ENCODE data around the gene UBE2L5. TPM values are rescaled to one million over a fixed set of nuclear protein-coding genes. Genes with fewer than 3 reads are reported as not detected.
"Not testable (repeated sequence)": the region's sequence is repeated elsewhere in the genome, so short reads cannot be mapped to it uniquely, and the experiment has no call there.

UBE2L5 gene
- total RNA-seq, 1 donor from 2014 or later, result 0.42 TPM

DNA sequence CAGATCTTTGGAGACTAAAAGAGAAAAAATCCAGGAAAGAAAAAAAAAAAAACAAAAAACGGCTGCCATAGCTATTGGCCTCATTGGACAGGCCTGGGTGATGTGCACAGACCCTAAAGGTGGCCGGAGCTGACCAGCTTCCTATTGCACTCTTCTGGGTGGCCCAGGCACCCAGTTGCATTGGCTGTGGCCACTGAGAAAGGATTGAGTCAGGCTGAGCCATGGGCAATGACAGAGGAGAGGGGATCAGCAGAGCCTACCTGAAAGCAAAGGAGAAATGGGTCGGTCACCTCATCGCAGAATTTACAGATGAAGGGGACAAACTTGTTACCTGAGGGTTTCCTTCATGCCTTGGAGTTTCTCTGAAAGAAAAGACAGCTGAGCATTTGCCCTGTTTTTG, 26.1 kb downstream of the UBE2L5 start:
- DNase-seq (no peak), ATAC-seq (ENCODE audit: low read depth) (no peak)
- intact Hi-C loops (cut with micrococcal nuclease), result no loop called here

DNA sequence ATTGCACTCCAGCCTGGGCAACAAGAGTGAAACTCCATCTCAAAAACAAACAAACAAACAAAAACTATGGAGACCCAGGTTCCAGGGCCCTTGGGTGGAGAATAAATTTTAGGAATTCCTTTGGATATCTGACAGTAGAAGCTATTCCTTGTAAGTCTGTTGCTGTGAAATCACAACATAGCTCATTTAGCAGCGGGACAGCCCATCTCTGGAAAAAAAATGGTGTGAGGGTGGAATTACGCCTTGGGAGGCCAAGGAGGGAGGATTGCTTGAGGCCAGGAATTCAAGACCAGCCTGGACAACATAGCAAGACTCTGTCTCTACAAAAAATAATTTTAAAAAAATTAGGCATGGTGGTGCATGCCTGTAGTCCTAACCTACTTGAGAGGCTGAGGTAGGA, 27.8 kb downstream of the UBE2L5 start:
- TF ChIP-seq, protein P1, sequence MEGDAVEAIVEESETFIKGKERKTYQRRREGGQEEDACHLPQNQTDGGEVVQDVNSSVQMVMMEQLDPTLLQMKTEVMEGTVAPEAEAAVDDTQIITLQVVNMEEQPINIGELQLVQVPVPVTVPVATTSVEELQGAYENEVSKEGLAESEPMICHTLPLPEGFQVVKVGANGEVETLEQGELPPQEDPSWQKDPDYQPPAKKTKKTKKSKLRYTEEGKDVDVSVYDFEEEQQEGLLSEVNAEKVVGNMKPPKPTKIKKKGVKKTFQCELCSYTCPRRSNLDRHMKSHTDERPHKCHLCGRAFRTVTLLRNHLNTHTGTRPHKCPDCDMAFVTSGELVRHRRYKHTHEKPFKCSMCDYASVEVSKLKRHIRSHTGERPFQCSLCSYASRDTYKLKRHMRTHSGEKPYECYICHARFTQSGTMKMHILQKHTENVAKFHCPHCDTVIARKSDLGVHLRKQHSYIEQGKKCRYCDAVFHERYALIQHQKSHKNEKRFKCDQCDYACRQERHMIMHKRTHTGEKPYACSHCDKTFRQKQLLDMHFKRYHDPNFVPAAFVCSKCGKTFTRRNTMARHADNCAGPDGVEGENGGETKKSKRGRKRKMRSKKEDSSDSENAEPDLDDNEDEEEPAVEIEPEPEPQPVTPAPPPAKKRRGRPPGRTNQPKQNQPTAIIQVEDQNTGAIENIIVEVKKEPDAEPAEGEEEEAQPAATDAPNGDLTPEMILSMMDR (IDR thresholded peaks at IDR 0.05), result no peak
- ChIA-PET POLR2A (interaction anchor here (0.7 to 1.4 kb wide), 2 partner anchors 56 to 76 kb away, joined by 3 read pairs; no protein-coding TSS in a partner anchor), CTCF (no interaction called here)
- Mint-ChIP-seq H3K27me3 (no peaks in the 10 kb centered on the region), H3K9me3 (no peaks in the 10 kb centered on the region), H3K36me3 (ENCODE audit: low read depth) (peaks cover 2% of the 10 kb centered on the region), H3K4me1 (peaks cover 43% of the 10 kb centered on the region), H3K27ac (no peak overlapping the region), H3K4me3 (no peak overlapping the region)
- DNase-seq (no peak), ATAC-seq (ENCODE audit: low read depth) (no peak)
- intact Hi-C loops (cut with micrococcal nuclease), result no loop called here

More for the DNA sequence above, 26.1 kb downstream of the UBE2L5 start:
- Mint-ChIP-seq H3K27me3 (no peaks in the 10 kb centered on the region), H3K4me1 (peaks cover 49% of the 10 kb centered on the region), H3K27ac (peak overlapping the region; percentile 68), H3K36me3 (ENCODE audit: low read depth) (peaks cover 2% of the 10 kb centered on the region), H3K9me3 (no peaks in the 10 kb centered on the region), H3K4me3 (no peak overlapping the region)
- TF ChIP-seq, protein P1 (IDR thresholded peaks at IDR 0.05), result no peak
- ChIA-PET POLR2A (interaction anchor here (0.5 to 1.6 kb wide), 10 partner anchors 9 to 77 kb away, joined by 3 to 7 read pairs (median 4); partner anchors contain the start of gene UBE2L5), CTCF (interaction anchor here (0.8 to 1.0 kb wide), 3 partner anchors 8 to 42 kb away, joined by 3 read pairs; no protein-coding TSS in a partner anchor)

DNA sequence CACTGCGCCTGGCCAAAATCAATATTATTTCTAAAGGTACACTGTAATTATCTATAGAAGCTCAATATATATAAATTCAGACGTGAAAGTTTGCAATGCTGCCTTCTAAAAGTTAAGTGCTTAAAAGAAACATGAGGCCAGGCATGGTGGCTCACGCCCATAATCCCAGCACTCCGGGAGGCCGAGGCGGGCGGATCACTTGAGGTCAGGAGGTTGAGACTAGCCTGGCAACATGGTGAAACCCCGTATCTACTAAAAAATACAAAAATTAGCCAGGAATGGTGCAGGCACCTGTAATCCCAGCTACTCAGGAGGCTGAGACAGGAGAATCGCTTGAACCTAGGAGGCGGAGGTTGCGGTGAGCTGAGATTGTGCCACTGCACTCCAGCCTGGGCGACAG, 29.2 kb downstream of the UBE2L5 start:
- ATAC-seq (ENCODE audit: low read depth); H3K27ac Mint-ChIP-seq; H3K27me3 Mint-ChIP-seq; H3K4me3 Mint-ChIP-seq; intact Hi-C loops (cut with micrococcal nuclease); DNase-seq; H3K36me3 Mint-ChIP-seq (ENCODE audit: low read depth); H3K9me3 Mint-ChIP-seq: not testable (repeated sequence)
- peaks cover 40% of the 10 kb centered on the region for H3K4me1 Mint-ChIP-seq
- CTCF ChIA-PET, result interaction anchor here (1.1 to 2.3 kb wide), 2 partner anchors 11 to 45 kb away, joined by 3 to 5 read pairs; no protein-coding TSS in a partner anchor
- POLR2A ChIA-PET, result interaction anchor here (1.0 to 1.5 kb wide), 2 partner anchors 35 to 57 kb away, joined by 3 to 4 read pairs; no protein-coding TSS in a partner anchor

DNA sequence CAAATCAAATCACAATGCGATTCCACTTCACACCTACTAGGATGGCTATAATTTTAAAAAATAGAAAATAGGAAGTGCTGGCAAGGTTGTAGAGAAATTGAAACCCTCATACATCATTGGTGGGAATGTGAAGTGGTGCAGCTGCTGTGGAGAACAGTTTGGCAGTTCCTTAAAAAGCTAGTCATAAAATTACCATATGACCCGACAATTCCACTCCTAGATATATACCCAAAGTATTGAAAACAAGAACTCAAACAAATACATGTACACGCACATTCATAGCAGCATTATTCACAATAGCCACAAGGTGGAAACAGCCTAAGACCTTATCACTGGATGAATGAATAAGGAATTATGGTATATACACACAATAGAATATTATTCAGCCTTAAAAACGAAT, 31.4 kb downstream of the UBE2L5 start:
- peaks cover 39% of the 10 kb centered on the region for H3K4me1 Mint-ChIP-seq
- ChIA-PET POLR2A (interaction anchor here (0.7 to 2.9 kb wide), 5 partner anchors 10 to 155 kb away, joined by 5 to 9 read pairs (median 6); partner anchors contain the start of gene UBE2L5), CTCF (interaction anchor here (0.8 to 2.3 kb wide), 4 partner anchors 24 to 321 kb away, joined by 3 to 5 read pairs (median 4); no protein-coding TSS in a partner anchor)
- H3K4me3 Mint-ChIP-seq, result no peak overlapping the region
- peak overlapping the region; percentile 46 for H3K27ac Mint-ChIP-seq
- intact Hi-C loops (cut with micrococcal nuclease), result loop anchor here (1.0 kb wide), 1 partner anchor 9 kb away; no protein-coding TSS in a partner anchor
- TF ChIP-seq, protein P1 (IDR thresholded peaks at IDR 0.05), result no peak
- ATAC-seq (ENCODE audit: low read depth) (peak; percentile 54), DNase-seq (no peak)
- H3K36me3 Mint-ChIP-seq (ENCODE audit: low read depth), result peaks cover 18% of the 10 kb centered on the region
- no peaks in the 10 kb centered on the region for H3K9me3 Mint-ChIP-seq
- H3K27me3 Mint-ChIP-seq, result no peaks in the 10 kb centered on the region

DNA sequence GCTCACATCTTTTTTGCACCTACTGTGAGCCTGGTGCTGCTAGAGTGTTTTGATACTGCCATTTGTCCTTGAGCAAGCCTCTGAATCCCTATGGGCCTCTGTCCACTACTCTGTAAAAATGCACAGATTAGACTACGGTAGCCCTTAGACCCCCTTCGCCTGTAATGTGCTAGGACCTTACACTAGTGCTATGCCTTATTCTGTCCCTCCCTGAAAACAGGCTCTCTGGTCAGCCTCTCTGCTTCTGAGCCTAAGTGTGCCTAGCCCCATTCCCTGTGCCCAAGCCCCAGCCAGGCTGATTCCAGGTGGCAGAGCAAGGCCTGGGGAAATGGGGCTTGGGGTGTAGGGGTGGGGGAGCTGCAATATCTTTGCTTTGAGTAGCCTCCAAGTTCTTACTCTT, 32.7 kb downstream of the UBE2L5 start:
- DNase-seq (no peak), ATAC-seq (ENCODE audit: low read depth) (no peak)
- ChIA-PET CTCF (interaction anchor here (0.9 to 1.4 kb wide), 2 partner anchors 47 to 323 kb away, joined by 3 to 5 read pairs; no protein-coding TSS in a partner anchor), POLR2A (interaction anchor here (0.7 to 1.7 kb wide), 6 partner anchors 9 to 37 kb away, joined by 3 to 10 read pairs (median 6); no protein-coding TSS in a partner anchor)
- intact Hi-C loops (cut with micrococcal nuclease), result no loop called here
- H3K36me3 Mint-ChIP-seq (ENCODE audit: low read depth), result peaks cover 28% of the 10 kb centered on the region
- H3K9me3 Mint-ChIP-seq, result no peaks in the 10 kb centered on the region
- TF ChIP-seq, protein P1 (IDR thresholded peaks at IDR 0.05), result no peak
- peaks cover 46% of the 10 kb centered on the region for H3K4me1 Mint-ChIP-seq
- H3K27me3 Mint-ChIP-seq, result no peaks in the 10 kb centered on the region
- H3K4me3 Mint-ChIP-seq, result no peak overlapping the region
- peak overlapping the region; percentile 31 for H3K27ac Mint-ChIP-seq

All from activated B cell treated with CpG ODN at 0.5 μM for 24 hours (primary cell).